CD14-positive monocyte (primary cell): Measurements from ENCODE around the gene DYNLL1. TPM values are rescaled to one million over a fixed set of nuclear protein-coding genes. Genes with fewer than 3 reads are reported as not detected.

Experiments used
- DNase-seq, 3 donors: peaks; one replicate each; pipeline ENCODE4 v3.0.0-alpha.2; 2011 to 2022
- H2AFZ ChIP-seq: 2 replicates; pipeline ENCODE4 v1.6.0; 2012; ENCODE audit warnings: mild to moderate bottlenecking, low read depth, low read length, inconsistent platforms; ENCODE audit not compliant: insufficient read depth, poor library complexity, severe bottlenecking
- H3K27ac ChIP-seq, 2 donors: 1 replicate in 1 of 2; 2 replicates in 1 of 2; pipeline ENCODE4 v1.5.1; 2012 to 2013; ENCODE audit warnings: low read length in 2 of 2, control low read depth in 1 of 2, inconsistent platforms in 1 of 2, low read depth in 1 of 2, mild to moderate bottlenecking in 1 of 2
- H3K27me3 ChIP-seq, 2 donors: one replicate each; pipeline versions ENCODE4 v1.6.0 to v1.6.1; 2011 to 2013; ENCODE audit warnings: low read length in 2 of 2; ENCODE audit not compliant: control insufficient read depth in 2 of 2, insufficient read depth in 2 of 2
- H3K36me3 ChIP-seq, 2 donors: replicated peaks in 1 of 2; 1 replicate in 1 of 2; 2 replicates in 1 of 2; pipeline versions ENCODE4 v1.5.1 to v1.6.1; 2012 to 2013; ENCODE audit warnings: low read length in 2 of 2, control low read depth in 1 of 2, inconsistent platforms in 1 of 2, mild to moderate bottlenecking in 1 of 2; ENCODE audit not compliant: insufficient read depth in 2 of 2, control insufficient read depth in 1 of 2
- H3K4me1 ChIP-seq, 2 donors: 1 replicate in 1 of 2; 2 replicates in 1 of 2; pipeline versions ENCODE4 v1.5.1 to v1.6.1; 2012 to 2013; ENCODE audit warnings: low read length in 2 of 2, control low read depth in 1 of 2, inconsistent platforms in 1 of 2, mild to moderate bottlenecking in 1 of 2, moderate library complexity in 1 of 2; ENCODE audit not compliant: insufficient read depth in 2 of 2, control insufficient read depth in 1 of 2
- H3K4me2 ChIP-seq: replicated peaks from 2 replicates; pipeline ENCODE3; 2012; ENCODE audit warnings: low read length, moderate library complexity, mild to moderate bottlenecking; ENCODE audit not compliant: poor library complexity, severe bottlenecking; ENCODE audit errors: extremely low read depth
- H3K4me3 ChIP-seq, 3 experiments: fragments of 200-600 bp in 1 of 3; sonication (generic) in 1 of 3; replicated peaks in 1 of 3; 1 replicate in 2 of 3; 2 replicates in 1 of 3; pipeline ENCODE4 v1.5.1; 2011 to 2013; ENCODE audit warnings: low read length in 3 of 3, mild to moderate bottlenecking in 3 of 3, control low read depth in 2 of 3, low read depth in 2 of 3, inconsistent platforms in 1 of 3, moderate library complexity in 1 of 3
- H3K79me2 ChIP-seq: 2 replicates; pipeline ENCODE4 v1.6.0; 2012; ENCODE audit warnings: mild to moderate bottlenecking, control low read depth, inconsistent platforms, low read length, moderate library complexity; ENCODE audit not compliant: insufficient read depth
- H3K9ac ChIP-seq: 2 replicates; pipeline ENCODE4 v1.6.0; 2017; ENCODE audit warnings: low read length, mild to moderate bottlenecking; ENCODE audit not compliant: insufficient read depth, poor library complexity, severe bottlenecking
- H3K9me3 ChIP-seq, 2 donors: replicated peaks in 1 of 2; 1 replicate in 1 of 2; 2 replicates in 1 of 2; pipeline versions ENCODE4 v1.5.1 to v1.6.1; 2012 to 2013; ENCODE audit warnings: low read length in 2 of 2, control low read depth in 1 of 2; ENCODE audit not compliant: control insufficient read depth in 1 of 2, insufficient read depth in 1 of 2
- H4K20me1 ChIP-seq: 2 replicates; pipeline ENCODE4 v1.6.0; 2012; ENCODE audit warnings: mild to moderate bottlenecking, low read length, control low read depth, moderate library complexity; ENCODE audit not compliant: insufficient read depth
- H3K27ac Mint-ChIP-seq, 7 donors: one replicate each; pipeline ENCODE4 v1.8.0; 2020; ENCODE audit warnings: mild to moderate bottlenecking in 7 of 7, mixed read lengths in 7 of 7, moderate library complexity in 6 of 7, inconsistent platforms in 2 of 7
- H3K27me3 Mint-ChIP-seq, 3 donors: one replicate each; pipeline ENCODE4 v1.8.0; 2021 to 2022; ENCODE audit warnings: low read depth in 3 of 3, mild to moderate bottlenecking in 3 of 3, mixed read lengths in 3 of 3, moderate library complexity in 3 of 3, inconsistent platforms in 1 of 3
- H3K36me3 Mint-ChIP-seq, 2 donors: one replicate each; pipeline ENCODE4 v1.8.0; 2020; ENCODE audit warnings: mixed read lengths in 2 of 2, inconsistent platforms in 1 of 2, mild to moderate bottlenecking in 1 of 2
- H3K4me1 Mint-ChIP-seq: one replicate; pipeline ENCODE4 v1.8.0; 2020; ENCODE audit warnings: mild to moderate bottlenecking, mixed read lengths
- H3K4me3 Mint-ChIP-seq, 2 donors: one replicate each; pipeline ENCODE4 v1.8.0; 2020; ENCODE audit warnings: mild to moderate bottlenecking in 2 of 2, mixed read lengths in 2 of 2, moderate library complexity in 1 of 2
- H3K9me3 Mint-ChIP-seq, 7 donors: one replicate each; pipeline ENCODE4 v1.8.0; 2020 to 2022; ENCODE audit warnings: mixed read lengths in 7 of 7, mild to moderate bottlenecking in 6 of 7, moderate library complexity in 6 of 7, inconsistent platforms in 2 of 7
- WGBS: methylation state at CpG from one replicate; pipeline ENCODE4 v1.1.5; 2013; ENCODE audit warnings: missing lambda C conversion rate; ENCODE audit not compliant: insufficient coverage; 5-methylcytosine and 5-hydroxymethylcytosine counted together
- intact Hi-C, 2 donors: fragments of 100-400 bp; cut with micrococcal nuclease; formaldehyde crosslinking; loops; one replicate each; pipeline versions ENCODE4 v1.15.0 to v1.15.1; 2023
- polyA plus RNA-seq, 3 donors: library from polyadenylated mRNA; depleted of rRNA in 1 of 3; unstranded in 2 of 3; stranded (reverse) in 1 of 3; fragments of 300-500 nt in 2 of 3; fragments of >200 nt in 1 of 3; fragmentation: Illumina TruSeq in 2 of 3; gene quantifications; 1 replicate in 2 of 3; 2 replicates in 1 of 3; pipeline ENCODE4 v1.2.3, GENCODE V29; 2012 to 2021
- small RNA-seq: library from RNA; depleted of rRNA; stranded (forward); fragments of <200 nt; gene quantifications from one replicate; pipeline ENCODE3, GENCODE V24; 2012; ENCODE audit warnings: low read depth; ENCODE audit not compliant: insufficient read length
- TF ChIP-seq, protein P1 (sequence below): fragments of 200-600 bp; IDR thresholded peaks from one replicate; pipeline ENCODE4 v1.8.0; 2022; ENCODE audit warnings: antibody characterized with exemption, mild to moderate bottlenecking

The DYNLL1 gene
- polyA plus RNA-seq, 3 donors, result 184 to 504 (median 486) TPM

DNA sequence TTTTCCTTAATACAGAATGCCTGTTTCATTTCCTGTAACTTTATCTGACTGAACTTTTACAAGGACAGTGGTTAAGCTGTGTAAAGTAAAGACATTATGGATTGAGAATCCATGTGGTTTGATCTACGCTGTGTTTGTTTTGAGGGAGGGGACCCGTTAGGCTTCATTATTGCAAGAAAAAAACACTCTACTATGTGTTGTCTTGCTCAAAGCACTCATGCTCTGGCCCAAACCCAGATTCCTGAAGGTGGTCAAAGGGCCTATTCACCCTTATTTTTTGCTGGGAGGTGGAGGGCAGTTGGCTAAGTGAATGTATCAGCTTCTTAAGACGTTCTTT lies 50.1 kb downstream of the DYNLL1 start:
- Histone ChIP-seq H3K79me2 (peaks cover 98% of the 10 kb centered on the region), H3K4me3 (no peak overlapping the region), H3K9me3 (no peaks in the 10 kb centered on the region), H4K20me1 (peaks cover 100% of the 10 kb centered on the region), H3K27ac (no peak overlapping the region), H3K27me3 (no peaks in the 10 kb centered on the region), H3K36me3 (peaks cover 37 to 72% of the 10 kb centered on the region in 2 donors), H3K4me2 (no peak overlapping the region), H3K9ac (no peak overlapping the region), H3K4me1 (peaks cover 22% of the 10 kb centered on the region in 2 donors), H2AFZ (no peak overlapping the region)
- Mint-ChIP-seq H3K27ac (peak overlapping the region in 1 of 7 donors; percentile 37), H3K36me3 (peaks cover 4 to 28% of the 10 kb centered on the region in 2 donors), H3K27me3 (no peaks in the 10 kb centered on the region), H3K4me1 (peaks cover 7% of the 10 kb centered on the region), H3K9me3 (no peaks in the 10 kb centered on the region), H3K4me3 (no peak overlapping the region)
- DNase-seq, result no peak
- TF ChIP-seq, protein P1, sequence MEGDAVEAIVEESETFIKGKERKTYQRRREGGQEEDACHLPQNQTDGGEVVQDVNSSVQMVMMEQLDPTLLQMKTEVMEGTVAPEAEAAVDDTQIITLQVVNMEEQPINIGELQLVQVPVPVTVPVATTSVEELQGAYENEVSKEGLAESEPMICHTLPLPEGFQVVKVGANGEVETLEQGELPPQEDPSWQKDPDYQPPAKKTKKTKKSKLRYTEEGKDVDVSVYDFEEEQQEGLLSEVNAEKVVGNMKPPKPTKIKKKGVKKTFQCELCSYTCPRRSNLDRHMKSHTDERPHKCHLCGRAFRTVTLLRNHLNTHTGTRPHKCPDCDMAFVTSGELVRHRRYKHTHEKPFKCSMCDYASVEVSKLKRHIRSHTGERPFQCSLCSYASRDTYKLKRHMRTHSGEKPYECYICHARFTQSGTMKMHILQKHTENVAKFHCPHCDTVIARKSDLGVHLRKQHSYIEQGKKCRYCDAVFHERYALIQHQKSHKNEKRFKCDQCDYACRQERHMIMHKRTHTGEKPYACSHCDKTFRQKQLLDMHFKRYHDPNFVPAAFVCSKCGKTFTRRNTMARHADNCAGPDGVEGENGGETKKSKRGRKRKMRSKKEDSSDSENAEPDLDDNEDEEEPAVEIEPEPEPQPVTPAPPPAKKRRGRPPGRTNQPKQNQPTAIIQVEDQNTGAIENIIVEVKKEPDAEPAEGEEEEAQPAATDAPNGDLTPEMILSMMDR, result no peak
- WGBS, result 100% methylated on average over 1 of the region's 3 CpGs
- intact Hi-C loops, result no loop called here

Small RNA genes within 50 kb of the gene (small RNA-seq; reads per million reads assigned to genes)
- gene RF00019, result not detected

Other genes with a start within 250 kb of the DYNLL1 start
- gene PXN, start 230.4 kb upstream of the DYNLL1 start, polyA plus RNA-seq, result 100 to 1,000 TPM in 1 of 3 donors, 10 to 100 TPM in 2; 62.5 to 106 (median 98.4) TPM
- 10 to 100 TPM in 1 of 3 donors, not detected in 2; 52.3 TPM for gene RNU4-2, start 204.2 kb upstream of the DYNLL1 start, polyA plus RNA-seq
- not detected for gene RNU4-1, start 202.9 kb upstream of the DYNLL1 start, polyA plus RNA-seq
- under 1 TPM; 0.30 to 0.72 (median 0.53) TPM for gene SIRT4, start 193.8 kb upstream of the DYNLL1 start, polyA plus RNA-seq
- not detected for gene PLA2G1B, start 168.3 kb upstream of the DYNLL1 start, polyA plus RNA-seq
- gene MSI1, start 126.9 kb upstream of the DYNLL1 start, polyA plus RNA-seq, result not detected
- gene COX6A1, start 58.0 kb upstream of the DYNLL1 start, polyA plus RNA-seq, result 100 to 1,000 TPM; 345 to 924 (median 901) TPM
- 10 to 100 TPM; 11.3 to 61.9 (median 57.0) TPM for gene TRIAP1, start 49.7 kb upstream of the DYNLL1 start, polyA plus RNA-seq
- gene GATC, start 49.7 kb upstream of the DYNLL1 start, polyA plus RNA-seq, result 10 to 100 TPM; 10.7 to 13.8 (median 11.3) TPM
- gene SRSF9, start 26.4 kb upstream of the DYNLL1 start, polyA plus RNA-seq, result 100 to 1,000 TPM; 127 to 218 (median 200) TPM
- gene COQ5, start 33.0 kb downstream of the DYNLL1 start, polyA plus RNA-seq, result 10 to 100 TPM in 2 of 3 donors, 1 to 10 TPM in 1; 9.3 to 38.9 (median 30.6) TPM
- 100 to 1,000 TPM in 2 of 3 donors, 10 to 100 TPM in 1; 62.4 to 178 (median 106) TPM for gene RNF10, start 38.2 kb downstream of the DYNLL1 start, polyA plus RNA-seq
- 10 to 100 TPM; 57.2 to 78.7 (median 61.2) TPM for gene POP5, start 85.3 kb downstream of the DYNLL1 start, polyA plus RNA-seq
- under 1 TPM in 2 of 3 donors, not detected in 1; 0.19 to 0.43 TPM for gene CABP1, start 144.5 kb downstream of the DYNLL1 start, polyA plus RNA-seq
- 10 to 100 TPM; 10.9 to 79.5 (median 65.3) TPM for gene MLEC, start 191.0 kb downstream of the DYNLL1 start, polyA plus RNA-seq
- gene UNC119B, start 214.3 kb downstream of the DYNLL1 start, polyA plus RNA-seq, result 1 to 10 TPM; 1.1 to 9.1 (median 2.1) TPM
- 10 to 100 TPM in 2 of 3 donors, 1 to 10 TPM in 1; 9.2 to 25.1 (median 18.2) TPM for gene ACADS, start 229.7 kb downstream of the DYNLL1 start, polyA plus RNA-seq